GM21786 (cell line): Measurements from ENCODE around the gene OR51S1.
"Not testable (repeated sequence)": the region's sequence is repeated elsewhere in the genome, so short reads cannot be mapped to it uniquely, and the experiment has no call there.

ENCODE experiments used
- ATAC-seq: cut with Tn5 transposase; IDR thresholded peaks from one replicate; pipeline ENCODE4 v1.9.1; 2021; ENCODE audit not compliant: unreplicated experiment

OR51S1 gene

GRCh38 chr11:4848908-4849532 is at the start of gene OR51S1:
TSS of gene OR51S1 (minus strand) at chr11:4849208. CDS start at chr11:4849208, 0 bp downstream.
- no peak for ATAC-seq

GRCh38 chr11:4891996-4892640 is 43.1 kb upstream of the OR51S1 start:
- ATAC-seq = no peak

- ATAC-seq = no peak
These were observed 41.3 kb upstream of the OR51S1 start for GRCh38 chr11:4890279-4890678.

- ATAC-seq = no peak
These were observed 38.6 kb upstream of the OR51S1 start for GRCh38 chr11:4887591-4887990.

GRCh38 chr11:4886186-4886585 is 37.2 kb upstream of the OR51S1 start:
- ATAC-seq = no peak

- no peak for ATAC-seq
These were observed 35.4 kb upstream of the OR51S1 start for GRCh38 chr11:4884361-4884760.

- ATAC-seq = no peak
These were observed 33.5 kb upstream of the OR51S1 start for GRCh38 chr11:4882543-4882942.

- ATAC-seq = no peak
These were observed 33.0 kb upstream of the OR51S1 start, which contains the start of gene OR51T1 for GRCh38 chr11:4881860-4882500. TSS of gene OR51T1 (plus strand) at chr11:4881900. CDS start at chr11:4881900, 0 bp downstream.

- no peak for ATAC-seq
These were observed 32.2 kb upstream of the OR51S1 start for GRCh38 chr11:4881188-4881587.

- no peak for ATAC-seq
These were observed 16.8 kb upstream of the OR51S1 start for GRCh38 chr11:4865855-4866254.

GRCh38 chr11:4863876-4864275 is 14.9 kb upstream of the OR51S1 start:
- ATAC-seq = no peak

GRCh38 chr11:4862447-4863236 is 13.6 kb upstream of the OR51S1 start:
- ATAC-seq = no peak

GRCh38 chr11:4854286-4854685 is 5.3 kb upstream of the OR51S1 start:
- not testable (repeated sequence) for ATAC-seq

- no peak for ATAC-seq
These were observed 2.0 kb upstream of the OR51S1 start for GRCh38 chr11:4851033-4851432.

- ATAC-seq = no peak
These were observed 9.0 kb downstream of the OR51S1 start for GRCh38 chr11:4839851-4840549.

GRCh38 chr11:4830909-4831308 is 18.1 kb downstream of the OR51S1 start:
- ATAC-seq = no peak

GRCh38 chr11:4830346-4830745 is 18.7 kb downstream of the OR51S1 start:
- no peak for ATAC-seq

- ATAC-seq = no peak
These were observed 22.6 kb downstream of the OR51S1 start for GRCh38 chr11:4826425-4826824.

GRCh38 chr11:4825132-4825531 is 23.9 kb downstream of the OR51S1 start:
- ATAC-seq = no peak

GRCh38 chr11:4821021-4821420 is 28.0 kb downstream of the OR51S1 start, which contains the start of gene OR51F2:
TSS of gene OR51F2 (plus strand) at chr11:4821321. CDS start at chr11:4821422, 101 bp downstream.
- ATAC-seq = no peak

GRCh38 chr11:4809246-4809645 is 39.8 kb downstream of the OR51S1 start:
- ATAC-seq = no peak
